BE2C (cell line): ENCODE measurements around the gene PDSS2.
"Not testable (repeated sequence)": the region's sequence is repeated elsewhere in the genome, so short reads cannot be mapped to it uniquely, and the experiment has no call there.

Source experiments
- DNase-seq: peaks from one replicate; pipeline ENCODE4 v3.0.0-alpha.2; 2020
- H3K27me3 ChIP-seq: fragments of 250-450 bp; sonication (Bioruptor Pico); 2 replicates; pipeline ENCODE4 v1.5.1; 2020; ENCODE audit warnings: mild to moderate bottlenecking
- H3K36me3 ChIP-seq: fragments of 250-450 bp; sonication (Bioruptor Pico); 2 replicates; pipeline ENCODE4 v1.5.1; 2020; ENCODE audit warnings: mild to moderate bottlenecking
- H3K4me1 ChIP-seq: fragments of 250-450 bp; sonication (Bioruptor Pico); 2 replicates; pipeline ENCODE4 v1.5.1; 2020
- H3K4me3 ChIP-seq: 2 replicates; pipeline ENCODE4 v1.5.1; 2011; ENCODE audit warnings: low read depth, low read length
- H3K9me3 ChIP-seq: fragments of 250-450 bp; sonication (Bioruptor Pico); 2 replicates; pipeline ENCODE4 v1.5.1; 2020
- CTCF ChIP-seq: IDR thresholded peaks from 2 replicates; pipeline ENCODE4 v1.5.1; 2012; ENCODE audit warnings: mild to moderate bottlenecking, low read depth, low read length

Gene PDSS2

DNA sequence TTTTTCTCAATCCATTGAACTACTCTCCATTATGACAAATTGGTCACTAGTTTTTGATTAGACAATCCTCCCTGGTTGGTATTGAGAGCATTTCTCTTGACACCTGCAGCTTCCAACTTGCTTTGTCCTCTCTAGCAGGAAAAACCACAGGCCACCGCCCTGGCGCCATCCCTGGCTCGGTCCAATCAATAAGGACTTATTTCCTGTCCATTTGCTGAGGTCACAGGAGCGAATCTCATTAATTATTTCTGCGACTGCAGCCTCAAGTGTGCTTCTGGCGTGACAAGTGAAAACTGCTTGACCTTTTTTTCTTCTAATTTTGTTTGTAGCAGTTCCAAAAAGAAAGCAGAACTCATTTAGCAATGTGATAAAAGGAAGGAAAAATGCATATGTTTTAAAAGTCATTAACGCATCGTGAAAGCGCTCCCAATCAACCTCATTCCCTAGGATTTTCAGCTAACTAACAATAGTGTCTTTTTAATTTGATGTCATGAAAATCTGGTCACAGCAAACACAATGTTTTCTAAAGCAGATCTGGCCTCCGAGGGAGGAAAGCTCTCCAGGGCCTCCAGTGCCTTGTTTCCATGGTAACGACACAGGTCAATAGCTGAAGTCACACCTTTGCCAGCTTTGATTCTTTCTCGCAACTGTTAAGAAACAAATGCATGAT is 305.1 kb downstream of the PDSS2 start:
- no peak for DNase-seq
- no peaks in the 10 kb centered on the region; the same call in 1 of the 2 replicates for H3K9me3 ChIP-seq

DNA sequence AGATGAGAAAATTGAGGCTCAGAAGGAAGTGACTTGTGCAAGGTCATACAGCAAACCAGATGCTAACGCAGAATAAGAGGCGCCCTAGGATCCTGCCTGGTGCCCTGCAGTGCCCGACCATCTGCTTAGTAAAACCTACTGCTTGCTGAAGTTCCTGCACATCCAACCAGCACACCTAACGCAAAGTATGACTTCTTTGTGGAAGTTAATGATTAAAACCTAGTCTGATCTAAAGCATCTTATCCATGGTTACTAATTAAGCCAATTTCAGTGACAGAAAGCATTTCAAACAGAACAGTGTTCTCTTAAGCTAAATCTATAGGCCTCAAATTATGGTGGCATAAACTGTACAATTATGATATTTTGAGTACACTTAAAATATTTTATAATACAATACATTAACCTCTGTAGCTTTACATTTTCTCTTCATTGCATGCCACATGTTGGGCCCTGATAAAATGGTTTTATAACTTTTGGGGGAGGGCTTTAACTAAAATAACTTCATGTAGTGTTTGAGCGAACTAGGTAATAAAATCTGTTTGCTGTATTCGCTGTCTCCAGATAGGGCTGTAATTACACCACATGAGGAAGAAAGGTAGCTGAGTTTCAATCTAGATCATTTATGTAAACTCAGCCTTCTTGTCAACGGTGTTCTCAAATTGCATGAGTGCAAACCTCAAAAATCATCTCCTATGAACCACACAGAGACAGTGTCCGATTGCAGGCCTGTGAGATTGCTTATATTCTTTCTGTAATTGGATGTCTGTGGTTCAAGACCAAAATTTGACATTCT is 306.5 kb downstream of the PDSS2 start:
- no peak for TF ChIP-seq CTCF
- Histone ChIP-seq H3K4me1 (peaks cover 6% of the 10 kb centered on the region; the same call in 1 of the 2 replicates), H3K9me3 (no peaks in the 10 kb centered on the region; the same call in 1 of the 2 replicates), H3K4me3 (no peak overlapping the region), H3K36me3 (no peaks in the 10 kb centered on the region), H3K27me3 (no peaks in the 10 kb centered on the region)
- DNase-seq = no peak

More for the DNA sequence above, 305.1 kb downstream of the PDSS2 start:
- peaks cover 6% of the 10 kb centered on the region; the same call in 1 of the 2 replicates for H3K4me1 ChIP-seq
- no peaks in the 10 kb centered on the region for H3K27me3 ChIP-seq
- H3K36me3 ChIP-seq = no peaks in the 10 kb centered on the region
- no peak for TF ChIP-seq CTCF
- no peak overlapping the region for H3K4me3 ChIP-seq

DNA sequence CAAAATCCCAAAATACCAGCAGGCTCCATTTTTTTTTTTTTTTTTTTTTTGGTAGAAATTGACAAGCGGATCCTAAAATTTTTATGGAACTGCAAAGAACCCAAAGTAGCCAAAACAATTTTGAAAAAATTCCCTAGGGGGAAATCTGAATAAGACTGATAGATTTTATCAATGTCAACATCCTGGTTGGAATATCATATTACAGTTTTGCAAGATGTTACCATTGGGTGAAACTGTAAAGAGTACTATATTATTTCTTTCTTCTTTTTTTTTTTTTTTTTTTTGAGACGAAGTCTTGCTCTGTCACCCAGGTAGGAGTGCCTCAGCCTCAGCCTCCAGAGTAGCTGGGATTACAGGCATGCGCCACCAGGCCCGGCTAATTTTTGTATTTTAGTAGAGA is 314.7 kb downstream of the PDSS2 start:
- no peak for DNase-seq
- H3K4me3 ChIP-seq = no peak overlapping the region
- H3K27me3 ChIP-seq = no peaks in the 10 kb centered on the region
- H3K36me3 ChIP-seq = no peaks in the 10 kb centered on the region
- H3K4me1 ChIP-seq = no peaks in the 10 kb centered on the region
- no peak for TF ChIP-seq CTCF
- H3K9me3 ChIP-seq = no peaks in the 10 kb centered on the region

GRCh38 chr6:107144014-107144413 is 315.4 kb downstream of the PDSS2 start:
- Histone ChIP-seq H3K4me1 (no peaks in the 10 kb centered on the region), H3K4me3 (no peak overlapping the region), H3K36me3 (no peaks in the 10 kb centered on the region), H3K27me3 (no peaks in the 10 kb centered on the region), H3K9me3 (no peaks in the 10 kb centered on the region)
- no peak for DNase-seq
- no peak for TF ChIP-seq CTCF

DNA sequence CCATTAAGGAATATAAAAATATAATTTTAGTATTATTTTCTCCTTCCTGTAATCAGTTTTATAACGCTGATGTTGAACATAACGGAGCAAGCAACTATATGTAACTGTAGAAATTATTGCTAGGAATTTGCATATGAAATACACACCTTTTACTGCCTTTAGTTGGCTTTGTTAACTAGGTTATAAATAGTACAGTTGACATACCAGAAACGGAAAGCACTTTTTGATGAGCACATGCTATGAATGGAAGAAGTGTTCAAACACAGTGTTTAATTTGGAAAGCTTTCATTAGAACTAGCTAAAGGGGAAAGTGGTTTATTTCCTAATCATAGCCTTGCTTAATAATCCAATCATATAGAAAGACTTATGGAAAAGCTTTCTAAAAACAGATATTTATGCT is 318.8 kb downstream of the PDSS2 start:
- no peak for TF ChIP-seq CTCF
- no peaks in the 10 kb centered on the region for H3K9me3 ChIP-seq
- DNase-seq = no peak
- H3K4me1 ChIP-seq = no peaks in the 10 kb centered on the region
- H3K27me3 ChIP-seq = no peaks in the 10 kb centered on the region
- no peaks in the 10 kb centered on the region for H3K36me3 ChIP-seq
- H3K4me3 ChIP-seq = no peak overlapping the region

DNA sequence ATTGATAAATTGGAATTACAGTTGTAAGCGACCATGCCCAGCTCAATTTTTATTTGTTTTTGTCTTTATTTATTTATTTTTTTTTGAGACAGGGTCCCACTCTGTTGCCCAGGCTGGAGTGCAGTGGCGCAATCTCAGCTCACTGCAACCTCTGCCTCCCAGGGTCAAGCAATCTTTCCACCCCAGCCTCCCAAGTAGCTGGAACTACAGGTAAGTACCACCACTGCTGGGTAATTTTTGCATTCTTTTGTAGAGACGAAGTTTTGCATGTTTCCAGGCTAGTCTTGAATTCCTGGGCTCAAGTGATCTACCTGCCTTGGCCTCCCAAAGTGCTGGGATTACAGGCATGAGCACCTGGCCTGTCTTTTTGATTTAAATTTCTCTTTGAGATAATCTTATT is 323.0 kb downstream of the PDSS2 start:
- H3K4me1 ChIP-seq, DNase-seq, H3K4me3 ChIP-seq, H3K36me3 ChIP-seq, H3K27me3 ChIP-seq, H3K9me3 ChIP-seq: not testable (repeated sequence)

GRCh38 chr6:107135048-107135680 is 324.2 kb downstream of the PDSS2 start:
- H3K4me3 ChIP-seq, H3K36me3 ChIP-seq, DNase-seq, H3K9me3 ChIP-seq, H3K27me3 ChIP-seq, H3K4me1 ChIP-seq: not testable (repeated sequence)
